Activated CD4-positive, alpha-beta memory T cell treated with anti-CD3 and anti-CD28 coated beads for 36 hours (primary cell): ENCODE results near the gene CASZ1. TPM values are rescaled to one million over a fixed set of nuclear protein-coding genes. Genes with fewer than 3 reads are reported as not detected.

ENCODE experiments used
- CTCF ChIA-PET: fragments of 350-600 bp; sonication (Branson Sonifier 250); formaldehyde crosslinking; loops from one replicate; lab custom pipeline; 2021; ENCODE audit warnings: antibody characterized with exemption, inconsistent platforms; lab: Charles Lee
- POLR2A ChIA-PET: fragments of 350-600 bp; sonication (Branson Sonifier 250); formaldehyde crosslinking; loops from one replicate; lab custom pipeline; 2021; ENCODE audit warnings: antibody characterized with exemption; lab: Charles Lee
- DNase-seq: peaks from one replicate; pipeline ENCODE4 v3.0.0-alpha.2; 2020
- H3K27ac Mint-ChIP-seq: one replicate; pipeline ENCODE4 v1.8.0; 2021; ENCODE audit warnings: mixed read lengths
- H3K27me3 Mint-ChIP-seq: one replicate; pipeline ENCODE4 v1.8.0; 2021; ENCODE audit warnings: mixed read lengths
- H3K36me3 Mint-ChIP-seq: one replicate; pipeline ENCODE4 v1.8.0; 2021; ENCODE audit warnings: mixed read lengths
- H3K4me1 Mint-ChIP-seq: one replicate; pipeline ENCODE4 v1.8.0; 2021; ENCODE audit warnings: low read depth, mixed read lengths
- H3K4me3 Mint-ChIP-seq: one replicate; pipeline ENCODE4 v1.8.0; 2021; ENCODE audit warnings: mild to moderate bottlenecking, mixed read lengths
- H3K9me3 Mint-ChIP-seq: one replicate; pipeline ENCODE4 v1.8.0; 2021; ENCODE audit warnings: mixed read lengths
- intact Hi-C: fragments of 100-400 bp; cut with micrococcal nuclease; formaldehyde crosslinking; loops from one replicate; pipeline ENCODE4 v1.15.1; 2023
- total RNA-seq, 2 experiments: library from RNA; stranded (reverse); gene quantifications; one replicate each; pipeline ENCODE4 v1.2.3, GENCODE V29; 2021

The CASZ1 gene
- total RNA-seq, 2 experiments from 2014 or later = 5.5 to 6.3 TPM

DNA sequence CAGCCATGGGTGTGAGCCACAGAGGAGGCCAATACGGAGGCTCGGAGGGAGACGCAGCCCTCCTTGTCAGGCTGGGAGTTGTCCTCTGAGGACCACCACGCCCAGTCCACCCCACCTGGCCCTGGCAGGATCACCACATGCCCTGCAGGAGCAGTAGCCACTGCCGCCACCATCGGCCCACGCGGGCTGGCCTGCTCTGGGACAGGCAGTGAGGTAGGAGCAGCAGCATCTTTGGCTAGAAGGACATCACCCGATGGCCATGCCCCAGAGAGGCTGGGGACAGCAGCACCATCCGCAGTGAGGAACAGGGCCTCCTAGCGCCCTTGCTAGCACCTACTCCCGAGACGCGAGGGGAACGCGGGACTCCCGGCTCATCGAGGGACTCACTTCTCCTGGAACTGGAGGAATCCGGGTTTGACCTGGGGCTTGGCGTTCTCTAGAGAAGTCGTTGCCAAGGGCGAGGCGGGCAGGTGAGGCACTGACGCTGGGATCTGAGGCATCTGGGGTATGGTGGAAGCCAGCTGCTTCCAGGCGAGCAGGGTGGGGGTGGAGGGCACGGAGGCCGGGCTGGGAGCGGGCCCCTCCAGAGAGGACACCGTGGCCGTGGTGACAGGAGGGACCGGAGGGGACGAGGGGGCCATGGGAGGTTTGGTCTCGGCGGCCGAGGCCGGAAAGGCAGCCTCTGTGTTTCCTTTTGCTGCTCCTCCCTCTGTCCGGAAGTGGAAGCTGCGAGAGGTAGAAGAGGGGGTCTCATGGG is 148.9 kb downstream of the CASZ1 start:
- Mint-ChIP-seq H3K36me3 (no peaks in the 10 kb centered on the region), H3K9me3 (no peaks in the 10 kb centered on the region), H3K4me3 (no peak overlapping the region), H3K4me1 (no peaks in the 10 kb centered on the region), H3K27ac (no peak overlapping the region), H3K27me3 (no peaks in the 10 kb centered on the region)
- ChIA-PET CTCF (no interaction called here), POLR2A (no interaction called here)
- no peak for DNase-seq
- intact Hi-C loops = no loop called here

DNA sequence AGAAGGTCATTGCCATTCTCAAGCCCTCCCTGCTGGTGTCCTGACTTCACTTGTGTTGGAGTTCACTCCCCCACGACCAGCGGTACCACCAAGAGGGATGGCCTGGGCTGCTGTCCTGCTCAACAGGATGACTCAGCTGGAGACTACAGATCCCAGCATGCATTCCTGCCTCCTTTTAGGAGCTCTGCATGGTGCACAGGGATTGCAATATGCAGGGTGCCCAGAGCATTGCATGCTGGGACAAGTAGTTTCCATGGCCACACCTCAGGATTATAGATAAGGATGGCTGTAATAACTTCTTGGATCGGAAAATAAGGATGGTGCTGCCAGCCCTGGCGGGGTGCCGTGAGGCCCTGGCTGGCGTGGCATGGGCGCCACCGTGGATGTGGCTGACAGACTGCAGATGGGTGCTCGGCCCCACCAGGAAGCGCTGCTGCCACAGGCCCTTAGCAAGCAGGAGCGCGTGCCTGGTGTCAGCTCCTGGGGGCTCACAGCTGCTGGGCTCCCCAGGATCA is 150.0 kb downstream of the CASZ1 start:
- POLR2A ChIA-PET = no interaction called here
- Mint-ChIP-seq H3K27me3 (no peaks in the 10 kb centered on the region), H3K27ac (no peak overlapping the region)

DNA sequence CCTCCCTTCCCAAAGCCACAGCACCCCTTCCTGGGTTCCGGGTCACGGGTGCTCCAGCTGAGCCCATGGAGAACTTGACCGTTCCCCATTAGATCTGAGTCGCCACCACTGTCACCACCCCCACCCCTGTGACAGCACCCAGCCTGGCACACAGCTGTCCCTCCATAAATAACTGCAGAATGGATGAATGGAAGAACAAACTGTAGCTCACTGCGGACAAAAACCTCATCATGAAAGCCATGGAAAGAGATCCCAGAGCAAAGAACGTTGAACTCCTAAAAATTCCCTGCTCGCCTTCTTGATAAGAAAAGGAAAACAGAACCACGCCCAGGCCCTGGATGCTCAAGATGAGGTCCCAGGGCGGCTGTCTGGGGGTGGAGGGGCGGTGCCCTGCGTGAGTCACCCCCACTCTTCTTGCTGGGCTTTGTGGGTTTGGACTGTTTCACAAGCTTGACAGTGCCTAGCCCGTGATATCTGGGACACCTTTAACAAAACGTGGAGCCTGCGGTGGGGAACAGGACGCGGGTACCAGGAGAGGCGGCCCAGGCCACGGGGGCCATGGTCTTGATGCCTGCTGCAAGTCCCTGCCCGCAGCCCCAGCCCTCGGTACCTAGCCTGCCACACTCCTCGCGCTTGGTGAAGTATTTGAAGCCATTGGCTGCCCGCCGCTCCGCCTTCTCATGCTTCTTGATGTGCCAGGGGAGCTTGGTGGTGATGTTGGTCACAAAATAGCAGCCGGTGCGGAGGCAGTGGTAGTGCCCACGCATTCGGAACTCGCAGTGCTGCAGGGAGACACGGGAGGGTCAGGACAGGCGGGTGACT is 151.9 kb downstream of the CASZ1 start:
- POLR2A ChIA-PET = no interaction called here
- CTCF ChIA-PET = no interaction called here
- Mint-ChIP-seq H3K4me1 (no peaks in the 10 kb centered on the region), H3K4me3 (no peak overlapping the region), H3K36me3 (no peaks in the 10 kb centered on the region), H3K27ac (no peak overlapping the region), H3K9me3 (no peaks in the 10 kb centered on the region), H3K27me3 (no peaks in the 10 kb centered on the region)
- DNase-seq = peak; percentile 20
- intact Hi-C loops = no loop called here

More for the DNA sequence above, 150.0 kb downstream of the CASZ1 start:
- no peaks in the 10 kb centered on the region for H3K4me1 Mint-ChIP-seq
- CTCF ChIA-PET = interaction anchor here (1.1 kb wide), 1 partner anchor 121 kb away, joined by 3 read pairs; no protein-coding TSS in a partner anchor
- H3K9me3 Mint-ChIP-seq = no peaks in the 10 kb centered on the region
- intact Hi-C loops = no loop called here
- no peak for DNase-seq
- H3K36me3 Mint-ChIP-seq = no peaks in the 10 kb centered on the region
- no peak overlapping the region for H3K4me3 Mint-ChIP-seq

DNA sequence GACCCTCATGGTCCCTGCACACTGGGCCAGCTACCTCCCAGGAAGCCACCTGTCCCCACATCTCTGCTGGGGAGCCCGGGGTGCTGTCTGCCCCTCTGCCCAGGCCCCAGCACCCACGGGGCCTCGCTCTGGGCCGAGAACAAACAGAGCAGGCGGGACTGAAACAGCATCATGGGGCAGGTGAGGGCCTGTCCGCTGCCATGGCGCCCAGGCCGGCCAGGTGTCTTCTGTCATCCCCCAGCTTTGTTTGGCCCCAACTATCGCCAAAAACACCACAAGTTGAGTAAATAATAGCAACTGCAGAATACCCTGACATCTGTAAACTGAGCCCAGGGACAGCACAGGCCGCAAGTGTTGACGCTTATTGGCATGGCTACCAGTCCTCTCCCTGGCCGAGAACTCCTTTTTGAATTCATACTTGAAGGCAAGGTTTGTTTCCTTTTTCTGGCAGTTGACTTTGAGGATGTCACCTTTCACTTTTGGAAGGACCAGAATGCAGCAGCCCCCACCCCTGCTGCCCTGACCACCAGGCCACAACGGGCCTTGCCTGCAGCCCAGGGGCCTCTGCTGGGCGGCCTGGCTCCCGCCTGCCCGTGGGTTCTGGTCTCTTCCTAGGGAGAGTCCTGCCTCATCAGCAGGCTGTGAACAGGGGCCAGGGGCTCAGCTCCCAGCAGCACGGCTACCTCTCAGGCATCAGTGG is 152.7 kb downstream of the CASZ1 start:
- intact Hi-C loops = no loop called here
- H3K9me3 Mint-ChIP-seq = no peaks in the 10 kb centered on the region

DNA sequence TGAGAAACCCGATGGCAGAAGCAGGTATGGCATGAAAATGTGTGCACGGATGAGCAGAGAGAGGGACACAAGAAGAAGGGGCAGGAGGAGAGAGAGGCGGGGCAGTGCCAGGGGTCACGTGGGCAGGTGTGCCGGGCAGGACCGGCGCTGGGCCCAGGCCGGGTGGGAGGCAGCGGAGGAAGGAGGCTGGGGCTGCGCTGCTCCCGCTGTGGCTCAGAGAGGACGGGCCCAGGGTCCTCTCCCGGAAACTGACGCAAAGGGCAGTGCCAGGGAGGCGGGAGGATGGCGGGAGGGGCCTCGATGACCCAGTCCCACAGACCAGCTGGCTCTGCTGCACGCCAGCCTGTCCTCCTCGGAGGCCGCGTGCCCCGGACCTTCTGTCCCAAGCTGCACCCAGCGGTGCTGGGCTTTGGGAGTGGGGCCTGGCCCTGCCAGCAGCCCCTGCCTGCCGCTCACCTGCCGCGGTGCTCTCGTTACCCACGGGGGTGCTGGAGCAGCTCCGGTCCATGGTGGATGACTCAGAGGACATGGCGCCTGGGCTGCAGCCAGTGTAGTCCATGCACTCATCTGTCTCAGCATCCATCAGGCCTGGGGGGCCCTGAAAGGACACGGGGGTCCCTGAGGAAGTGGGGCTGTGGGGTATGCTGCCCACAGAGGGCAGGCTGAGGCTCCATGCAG is 153.9 kb downstream of the CASZ1 start:
- Mint-ChIP-seq H3K9me3 (no peaks in the 10 kb centered on the region), H3K4me3 (no peak overlapping the region), H3K27me3 (no peaks in the 10 kb centered on the region), H3K27ac (no peak overlapping the region), H3K4me1 (peaks cover 3% of the 10 kb centered on the region), H3K36me3 (no peaks in the 10 kb centered on the region)
- POLR2A ChIA-PET = no interaction called here
- CTCF ChIA-PET = no interaction called here
- intact Hi-C loops = no loop called here
- DNase-seq = no peak

More for the DNA sequence above, 152.7 kb downstream of the CASZ1 start:
- Mint-ChIP-seq H3K4me1 (no peaks in the 10 kb centered on the region), H3K4me3 (no peak overlapping the region), H3K36me3 (no peaks in the 10 kb centered on the region), H3K27ac (no peak overlapping the region), H3K27me3 (no peaks in the 10 kb centered on the region)
- POLR2A ChIA-PET = no interaction called here
- CTCF ChIA-PET = no interaction called here
- DNase-seq = no peak

DNA sequence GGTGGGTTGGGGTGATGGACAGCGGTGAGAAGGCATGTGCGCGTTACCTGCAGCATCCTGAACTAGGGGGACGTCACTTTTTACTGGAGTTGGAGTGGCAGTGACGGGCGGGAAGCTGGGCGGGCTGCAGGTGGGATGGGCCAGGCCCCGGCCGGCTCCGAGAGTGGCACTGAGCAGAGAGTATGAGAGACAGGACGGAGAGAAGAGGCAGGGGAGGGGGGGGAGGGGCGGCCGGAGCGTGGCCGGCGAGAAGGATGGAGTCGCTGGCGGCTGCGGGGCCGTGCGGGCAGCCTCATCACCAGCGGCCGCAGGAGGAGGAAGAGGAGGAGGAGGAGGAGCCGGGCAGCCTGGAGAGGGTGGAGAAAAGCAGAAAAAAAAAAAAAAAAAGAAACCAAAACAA is 154.5 kb downstream of the CASZ1 start:
- Mint-ChIP-seq H3K4me3 (no peak overlapping the region), H3K27me3 (no peaks in the 10 kb centered on the region), H3K9me3 (no peaks in the 10 kb centered on the region), H3K4me1 (peaks cover 4% of the 10 kb centered on the region), H3K36me3 (no peaks in the 10 kb centered on the region), H3K27ac (no peak overlapping the region)
- no peak for DNase-seq
- ChIA-PET CTCF (no interaction called here), POLR2A (no interaction called here)
- intact Hi-C loops = no loop called here

DNA sequence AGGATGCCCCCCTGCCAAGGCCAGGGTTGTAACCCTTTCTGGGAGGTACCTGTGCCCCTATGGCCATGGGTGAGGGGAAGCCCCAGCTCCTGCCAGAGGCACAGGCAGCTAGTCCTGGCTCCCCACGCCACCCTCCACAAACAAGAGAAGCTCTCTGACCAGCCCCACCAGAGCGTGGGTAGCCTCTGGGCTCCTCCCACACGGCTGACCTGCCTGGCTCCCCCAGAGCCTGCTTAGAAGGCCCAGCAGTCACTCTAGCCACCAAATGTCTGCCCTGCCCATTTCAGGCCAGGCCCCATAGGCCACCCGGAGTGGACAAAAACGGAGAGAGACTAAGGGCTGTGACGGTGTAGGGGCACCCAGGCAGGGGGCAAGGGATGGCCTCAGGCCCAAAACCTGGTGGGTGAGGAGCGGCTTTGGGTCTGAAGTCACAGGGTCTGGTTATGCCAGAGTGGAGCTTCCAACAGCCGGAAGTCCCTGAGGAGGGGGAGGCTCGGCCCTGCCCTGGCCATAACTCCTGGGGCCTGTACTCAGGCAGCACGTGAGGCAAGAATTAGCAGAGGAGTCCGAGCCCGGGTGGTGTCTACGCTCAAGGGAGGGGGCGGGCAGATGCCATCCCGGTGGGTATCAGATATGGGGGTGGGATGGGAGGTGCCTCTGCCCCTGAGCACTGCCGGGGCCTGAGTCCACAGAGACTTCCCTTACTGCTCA is 155.4 kb downstream of the CASZ1 start:
- H3K27me3 Mint-ChIP-seq = no peaks in the 10 kb centered on the region
- H3K27ac Mint-ChIP-seq = no peak overlapping the region
- POLR2A ChIA-PET = interaction anchor here (0.6 kb wide), 1 partner anchor 380 kb away, joined by 3 read pairs; no protein-coding TSS in a partner anchor
- H3K4me1 Mint-ChIP-seq = peaks cover 4% of the 10 kb centered on the region
- no peaks in the 10 kb centered on the region for H3K36me3 Mint-ChIP-seq
- H3K4me3 Mint-ChIP-seq = no peak overlapping the region
- DNase-seq = no peak
- CTCF ChIA-PET = no interaction called here
- intact Hi-C loops = no loop called here
- H3K9me3 Mint-ChIP-seq = no peaks in the 10 kb centered on the region

DNA sequence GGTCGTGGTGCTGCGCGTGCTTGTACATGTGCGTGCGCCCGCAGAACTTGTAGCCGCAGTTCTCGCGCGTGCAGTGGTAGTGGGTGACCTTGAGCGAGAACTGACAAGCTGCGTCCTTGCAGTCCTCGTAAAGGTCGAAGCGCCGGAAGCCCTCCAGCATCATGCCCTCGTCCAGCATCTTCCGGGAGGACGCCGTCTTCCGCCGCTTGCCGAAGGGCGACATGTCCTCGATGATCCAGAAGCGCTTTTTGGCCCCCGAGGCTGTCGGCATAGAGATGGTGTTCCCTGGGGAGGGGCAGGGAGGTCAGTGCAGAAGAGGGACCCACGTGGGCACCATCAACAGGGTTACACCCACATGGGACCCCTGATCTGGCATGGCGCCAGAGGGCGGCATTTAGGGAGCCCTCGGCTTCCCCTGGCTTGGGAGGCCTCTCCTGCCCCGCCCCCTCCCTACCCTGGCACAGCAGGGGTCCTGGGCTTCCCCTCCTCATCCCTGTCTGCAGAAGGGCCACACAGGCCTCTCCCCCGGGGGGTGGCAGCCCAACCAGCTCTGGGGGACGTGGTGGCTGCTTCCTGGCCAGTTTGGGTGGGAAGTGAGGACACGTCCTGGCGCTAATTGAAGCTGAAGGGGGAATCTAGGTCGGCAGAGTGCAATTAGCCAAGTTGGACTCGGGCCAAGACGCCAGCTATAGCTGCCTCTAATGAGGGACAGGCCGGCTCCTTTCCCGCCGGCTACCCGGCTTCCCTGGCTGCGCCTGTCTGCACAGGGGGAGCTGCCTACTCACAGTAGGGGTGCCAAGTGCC is 156.5 kb downstream of the CASZ1 start:
- POLR2A ChIA-PET = no interaction called here
- H3K27ac Mint-ChIP-seq = no peak overlapping the region
- no peak for DNase-seq
- no peak overlapping the region for H3K4me3 Mint-ChIP-seq
- H3K36me3 Mint-ChIP-seq = no peaks in the 10 kb centered on the region
- no peaks in the 10 kb centered on the region for H3K27me3 Mint-ChIP-seq
- H3K9me3 Mint-ChIP-seq = no peaks in the 10 kb centered on the region
- CTCF ChIA-PET = interaction anchor here (0.6 kb wide), 1 partner anchor 40 kb away, joined by 3 read pairs; no protein-coding TSS in a partner anchor
- peaks cover 4% of the 10 kb centered on the region for H3K4me1 Mint-ChIP-seq
- intact Hi-C loops = no loop called here

DNA sequence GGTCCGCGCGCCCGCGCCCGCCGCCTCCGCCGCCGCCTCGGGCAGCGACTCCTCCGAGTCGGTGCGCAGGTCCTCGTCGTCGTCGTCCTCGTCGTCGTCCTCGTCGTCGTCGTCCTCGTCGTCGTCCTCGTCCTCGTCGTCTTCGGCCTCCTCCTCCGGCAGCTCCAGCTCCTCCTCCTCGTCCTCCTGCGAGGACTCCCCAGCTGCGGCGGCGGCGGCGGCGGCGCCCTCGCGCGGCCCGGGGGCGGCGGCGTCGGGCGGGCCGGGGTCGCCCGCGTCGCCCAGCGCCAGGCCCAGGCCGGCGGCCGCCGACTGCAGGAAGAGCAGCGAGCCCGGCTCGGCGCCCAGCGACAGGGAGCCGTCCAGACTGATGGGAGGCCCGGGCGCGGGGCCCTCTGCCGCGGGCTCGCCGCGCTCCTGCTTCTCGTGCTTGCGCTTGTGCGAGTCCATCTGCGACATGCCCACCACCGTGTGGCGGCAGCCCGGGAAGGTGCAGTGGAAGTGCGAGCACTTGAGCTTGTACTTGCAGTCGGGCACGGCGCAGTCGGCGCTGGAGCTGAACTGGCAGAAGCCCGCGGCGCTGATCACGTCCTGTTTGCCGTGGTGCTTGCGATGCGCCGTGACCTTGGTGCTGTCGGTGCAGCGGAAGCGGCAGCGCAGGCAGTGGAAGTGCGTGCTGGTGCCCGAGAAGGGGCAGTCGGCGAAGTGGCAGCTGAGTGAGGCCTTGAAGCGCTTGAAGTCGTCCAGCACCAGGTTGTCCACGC is 157.3 kb downstream of the CASZ1 start:
- no peak for DNase-seq
- H3K9me3 Mint-ChIP-seq = no peaks in the 10 kb centered on the region
- ChIA-PET CTCF (no interaction called here), POLR2A (no interaction called here)
- no peaks in the 10 kb centered on the region for H3K36me3 Mint-ChIP-seq
- H3K27ac Mint-ChIP-seq = no peak overlapping the region
- H3K4me3 Mint-ChIP-seq = no peak overlapping the region
- H3K27me3 Mint-ChIP-seq = no peaks in the 10 kb centered on the region
- intact Hi-C loops = no loop called here
- H3K4me1 Mint-ChIP-seq = peaks cover 4% of the 10 kb centered on the region

DNA sequence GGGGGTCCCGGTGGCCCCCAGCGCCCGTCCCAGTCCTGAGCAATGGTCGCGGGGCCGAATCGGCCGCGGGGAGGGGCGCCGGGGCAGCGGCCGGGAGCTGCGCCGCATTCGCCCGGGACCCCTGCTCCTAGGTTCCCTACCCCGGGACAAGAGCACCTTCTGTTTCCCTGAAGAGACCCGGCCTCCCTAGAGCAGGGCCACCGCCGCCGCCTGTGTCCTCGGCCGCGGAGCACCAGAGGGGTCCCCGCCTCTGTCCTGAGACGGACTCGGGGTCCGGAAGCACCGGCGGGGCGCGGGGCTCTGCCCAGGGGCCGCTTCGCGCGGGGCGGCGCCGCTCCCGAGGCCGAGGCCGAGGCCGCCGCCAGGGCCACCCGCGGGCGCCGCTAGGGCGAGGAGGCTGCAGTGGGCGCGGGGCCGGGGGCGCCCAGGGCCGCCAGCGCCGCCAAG is 157.9 kb downstream of the CASZ1 start:
- H3K4me1 Mint-ChIP-seq = peaks cover 4% of the 10 kb centered on the region
- H3K27ac Mint-ChIP-seq = no peak overlapping the region
- no peaks in the 10 kb centered on the region for H3K9me3 Mint-ChIP-seq
- no peaks in the 10 kb centered on the region for H3K36me3 Mint-ChIP-seq
- no peak overlapping the region for H3K4me3 Mint-ChIP-seq
- intact Hi-C loops = no loop called here
- DNase-seq = no peak
- ChIA-PET POLR2A (no interaction called here), CTCF (no interaction called here)
- no peaks in the 10 kb centered on the region for H3K27me3 Mint-ChIP-seq
